Mucosa of rectum (tissue), 2 donors: ENCODE results near the gene ALPI.
A peak's percentile ranks its signal among the peaks of the same experiment; 100 is the strongest.
"Not testable (repeated sequence)": the region's sequence is repeated elsewhere in the genome, so short reads cannot be mapped to it uniquely, and the experiment has no call there.

Experiments
- H3K27ac ChIP-seq, 2 donors: one replicate each; pipeline ENCODE4 v1.7.0; 2013; ENCODE audit warnings: inconsistent platforms in 2 of 2, low read depth in 2 of 2, low read length in 2 of 2
- H3K27me3 ChIP-seq, 2 donors: one replicate each; pipeline ENCODE4 v1.7.0; 2013; ENCODE audit warnings: low read length in 2 of 2; ENCODE audit not compliant: control insufficient read depth in 2 of 2, insufficient read depth in 2 of 2
- H3K36me3 ChIP-seq, 2 donors: one replicate each; pipeline ENCODE4 v1.7.0; 2013; ENCODE audit warnings: low read length in 2 of 2; ENCODE audit not compliant: control insufficient read depth in 2 of 2, insufficient read depth in 2 of 2
- H3K4me1 ChIP-seq, 2 donors: one replicate each; pipeline ENCODE4 v1.7.0; 2013; ENCODE audit warnings: low read length in 2 of 2, mild to moderate bottlenecking in 1 of 2; ENCODE audit not compliant: control insufficient read depth in 2 of 2, insufficient read depth in 2 of 2
- H3K4me3 ChIP-seq, 2 donors: one replicate each; pipeline ENCODE4 v1.7.0; 2013; ENCODE audit warnings: low read length in 2 of 2
- H3K9ac ChIP-seq, 2 donors: one replicate each; pipeline ENCODE4 v1.7.0; 2013; ENCODE audit warnings: low read length in 2 of 2, low read depth in 1 of 2, mild to moderate bottlenecking in 1 of 2
- H3K9me3 ChIP-seq, 2 donors: one replicate each; pipeline ENCODE4 v1.7.0; 2013; ENCODE audit warnings: low read length in 2 of 2; ENCODE audit not compliant: control insufficient read depth in 2 of 2
- donor health status: healthy.
- donor health status: Normal muscosa, but diverticular disease.

ALPI gene

GRCh38 chr2:232449964-232450363 is 6.0 kb upstream of the ALPI start:
- Histone ChIP-seq H3K4me1 (peaks cover 0 to 6% of the 10 kb centered on the region in 2 donors), H3K27ac (no peak overlapping the region), H3K36me3 (no peaks in the 10 kb centered on the region), H3K4me3 (no peak overlapping the region), H3K9ac (no peak overlapping the region), H3K27me3 (no peaks in the 10 kb centered on the region), H3K9me3 (no peaks in the 10 kb centered on the region)

- not testable (repeated sequence) for H3K9me3 ChIP-seq, H3K27me3 ChIP-seq, H3K4me3 ChIP-seq, H3K9ac ChIP-seq, H3K36me3 ChIP-seq, H3K27ac ChIP-seq
- H3K4me1 ChIP-seq: peaks cover 7 to 19% of the 10 kb centered on the region in 2 donors
These were observed 4.3 kb upstream of the ALPI start for GRCh38 chr2:232451645-232452044.

GRCh38 chr2:232454630-232455029 is 1.3 kb upstream of the ALPI start:
- no peak overlapping the region for H3K4me3 ChIP-seq
- H3K27me3 ChIP-seq: no peaks in the 10 kb centered on the region
- H3K27ac ChIP-seq: no peak overlapping the region
- H3K4me1 ChIP-seq: peaks cover 7 to 15% of the 10 kb centered on the region in 2 donors
- H3K9ac ChIP-seq: no peak overlapping the region
- H3K9me3 ChIP-seq: no peaks in the 10 kb centered on the region
- H3K36me3 ChIP-seq: no peaks in the 10 kb centered on the region

GRCh38 chr2:232456296-232457120 is 555 bp downstream of the ALPI start:
- no peaks in the 10 kb centered on the region for H3K36me3 ChIP-seq
- H3K27me3 ChIP-seq: no peaks in the 10 kb centered on the region
- H3K9me3 ChIP-seq: no peaks in the 10 kb centered on the region
- H3K4me3 ChIP-seq: peak overlapping the region; percentile 44 to 47
- peaks cover 7 to 15% of the 10 kb centered on the region in 2 donors for H3K4me1 ChIP-seq
- peak overlapping the region; percentile 42 to 56 for H3K27ac ChIP-seq
- H3K9ac ChIP-seq: peak overlapping the region in 1 of 2 donors; percentile 56

GRCh38 chr2:232457121-232458011 is 1.4 kb downstream of the ALPI start:
- Histone ChIP-seq H3K9me3 (no peaks in the 10 kb centered on the region), H3K27ac (no peak overlapping the region), H3K4me1 (peaks cover 7 to 15% of the 10 kb centered on the region in 2 donors), H3K27me3 (no peaks in the 10 kb centered on the region), H3K4me3 (no peak overlapping the region), H3K9ac (no peak overlapping the region), H3K36me3 (no peaks in the 10 kb centered on the region)

- no peaks in the 10 kb centered on the region for H3K27me3 ChIP-seq
- no peak overlapping the region for H3K4me3 ChIP-seq
- no peak overlapping the region for H3K9ac ChIP-seq
- peaks cover 7 to 15% of the 10 kb centered on the region in 2 donors for H3K4me1 ChIP-seq
- H3K27ac ChIP-seq: no peak overlapping the region
- H3K9me3 ChIP-seq: no peaks in the 10 kb centered on the region
- no peaks in the 10 kb centered on the region for H3K36me3 ChIP-seq
These were observed 2.2 kb downstream of the ALPI start for GRCh38 chr2:232458051-232458660.

- no peak overlapping the region for H3K9ac ChIP-seq
- H3K4me3 ChIP-seq: no peak overlapping the region
- no peaks in the 10 kb centered on the region for H3K27me3 ChIP-seq
- no peaks in the 10 kb centered on the region for H3K9me3 ChIP-seq
- H3K27ac ChIP-seq: no peak overlapping the region
- no peaks in the 10 kb centered on the region for H3K36me3 ChIP-seq
- H3K4me1 ChIP-seq: peaks cover 7 to 15% of the 10 kb centered on the region in 2 donors
These were observed 2.9 kb downstream of the ALPI start for GRCh38 chr2:232458661-232459418.

GRCh38 chr2:232459419-232460035 is 3.6 kb downstream of the ALPI start:
- Histone ChIP-seq H3K36me3 (no peaks in the 10 kb centered on the region), H3K27me3 (no peaks in the 10 kb centered on the region), H3K27ac (no peak overlapping the region), H3K4me3 (no peak overlapping the region), H3K9ac (no peak overlapping the region), H3K4me1 (peaks cover 7 to 15% of the 10 kb centered on the region in 2 donors), H3K9me3 (no peaks in the 10 kb centered on the region)

- no peaks in the 10 kb centered on the region for H3K9me3 ChIP-seq
- H3K4me3 ChIP-seq: no peak overlapping the region
- no peak overlapping the region for H3K9ac ChIP-seq
- H3K36me3 ChIP-seq: no peaks in the 10 kb centered on the region
- no peaks in the 10 kb centered on the region for H3K27me3 ChIP-seq
- no peak overlapping the region for H3K27ac ChIP-seq
- peaks cover 7 to 15% of the 10 kb centered on the region in 2 donors for H3K4me1 ChIP-seq
These were observed 4.2 kb downstream of the ALPI start for GRCh38 chr2:232460171-232460570.
